HTERT RPE-1 (cell line): ENCODE results near the gene AIFM2.

Experiments used
- in situ Hi-C: fragments of 300-500 bp; cut with MboI; formaldehyde crosslinking; loops from 4 replicates; pipeline ENCODE4 v1.14.3; 2020; ENCODE audit warnings: low sequenced_read_pairs

Gene AIFM2

DNA sequence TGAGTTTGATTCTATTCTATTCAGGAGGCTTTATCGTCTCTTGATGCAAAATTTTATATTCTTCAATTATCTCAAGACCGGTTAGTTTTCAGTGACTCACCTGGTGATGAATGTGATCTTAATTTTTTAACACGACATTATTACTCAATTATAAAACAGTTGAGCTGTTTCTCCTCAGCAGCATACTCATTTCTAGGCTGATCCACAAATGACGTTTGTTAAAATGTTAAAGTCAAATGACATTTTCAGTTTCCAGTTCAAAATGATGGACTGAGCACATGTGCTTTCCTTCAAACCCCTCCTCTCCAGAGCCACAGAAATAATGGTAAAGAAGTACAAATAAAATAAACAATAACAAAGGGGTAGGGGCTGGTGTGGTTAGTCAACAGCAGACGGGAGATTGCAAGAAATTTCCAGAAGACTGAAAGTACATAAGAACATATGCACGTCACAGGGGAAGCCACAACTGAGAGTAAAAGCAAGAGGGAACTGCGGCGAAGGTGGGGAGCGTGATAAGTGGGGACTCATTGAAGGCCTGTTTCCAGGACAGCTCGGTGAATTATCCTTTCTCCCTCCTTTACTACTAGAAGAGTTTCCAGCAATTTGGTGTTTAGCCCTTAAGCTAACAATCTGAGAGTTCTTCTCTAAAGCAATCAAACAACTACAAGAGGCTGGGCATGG, 69.1 kb downstream of the AIFM2 start:
- in situ Hi-C loops = no loop called here
